ENCODE results near the gene GRAP. TPM values are rescaled to one million over a fixed set of nuclear protein-coding genes. Genes with fewer than 3 reads are reported as not detected.
"Not testable (repeated sequence)": the region's sequence is repeated elsewhere in the genome, so short reads cannot be mapped to it uniquely, and the experiment has no call there.

GRAP gene
- total and polyA plus RNA-seq, 10 of the 15 experiments (the other 5 are each of a cell fraction or from before 2014, with no cell fraction given), result 0.58 to 78.3 (median 36.6) TPM

DNA sequence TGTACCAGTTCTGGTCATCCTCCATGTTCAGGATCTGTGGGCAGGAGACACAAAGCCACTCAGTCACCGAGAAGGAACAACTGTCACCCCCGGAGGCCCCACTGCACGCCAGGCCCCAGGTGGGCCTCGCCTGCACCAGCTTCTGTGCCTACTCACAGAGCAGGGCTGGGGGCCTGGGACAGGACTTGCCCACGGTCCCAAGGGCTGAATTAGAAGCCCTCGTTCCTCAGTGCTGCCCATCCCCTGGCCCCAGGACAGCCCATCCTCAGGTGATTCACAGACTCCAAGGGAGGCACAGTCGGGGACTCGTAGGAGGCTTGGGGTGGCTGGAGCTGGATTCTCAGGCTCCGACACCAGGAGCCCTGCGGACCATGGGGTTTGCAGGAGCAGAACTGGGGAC, 4.9 kb downstream of the GRAP start:
- BruUV-seq (replicated peaks); SMC1A ChIA-PET (ENCODE audit: uncharacterized antibody, unreplicated experiment); H3K27me3 ChIP-seq (replicated peaks in 1 of 2; ENCODE audit: control insufficient read depth in 2 of 2, insufficient read depth in 2 of 2, low read length in 1 of 2); ATAC-seq; RAD21 ChIA-PET (ENCODE audit: unreplicated experiment); H3K79me2 ChIP-seq (ENCODE audit: control insufficient read depth, insufficient read depth, low read length); H3K4me3 ChIP-seq; in situ Hi-C loops (cut with MboI); H3K9me3 ChIP-seq (replicated peaks; ENCODE audit: control insufficient read depth, insufficient read depth, low read length); H3K36me3 ChIP-seq (ENCODE audit: control insufficient read depth in 2 of 2, insufficient read depth in 2 of 2, low read length in 1 of 2); H3K4me1 ChIP-seq (ENCODE audit: control insufficient read depth, insufficient read depth, low read length); intact Hi-C loops (cut with micrococcal nuclease; ENCODE audit: unreplicated experiment); H2AFZ ChIP-seq (ENCODE audit: control insufficient read depth, low read depth, low read length); H3K4me2 ChIP-seq (ENCODE audit: control insufficient read depth, insufficient read depth); FAIRE-seq; H3K9ac ChIP-seq (ENCODE audit: control insufficient read depth, insufficient read depth, low read length); CTCF ChIA-PET; POLR2A ChIA-PET; DNase-seq (ENCODE audit: low read depth, low spot score); H4K20me1 ChIP-seq (ENCODE audit: control insufficient read depth, insufficient read depth): not testable (repeated sequence)
- H3K27ac ChIP-seq (ENCODE audit: control insufficient read depth, insufficient read depth), result peak overlapping the region; percentile 48; the same call in 1 of the 2 replicates
- WGBS (ENCODE audit: insufficient coverage, insufficient replicate concordance, low lambda C conversion rate, missing lambda C conversion rate), result no CpG with 5 or more reads among the region's 10 CpGs

DNA sequence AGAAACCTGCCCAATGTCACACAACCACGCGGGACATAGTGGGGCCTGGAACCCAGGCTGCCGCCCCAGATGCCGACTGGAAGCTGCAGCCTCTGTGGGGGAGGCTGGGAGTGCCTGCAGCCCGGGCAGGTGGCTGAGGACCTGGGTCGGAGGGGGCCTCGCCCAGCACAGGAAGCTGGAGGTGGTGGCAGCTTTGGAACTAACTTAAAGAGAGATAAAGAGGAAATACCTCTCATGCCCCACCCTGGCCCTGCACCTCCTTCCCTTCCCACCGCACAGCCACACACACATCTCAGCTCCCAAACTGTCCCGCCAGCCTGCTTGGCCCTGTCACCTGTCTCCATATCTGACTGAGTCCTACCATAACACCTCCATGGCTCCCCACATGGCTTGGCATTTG, 6.4 kb downstream of the GRAP start:
- H3K79me2 ChIP-seq (ENCODE audit: control insufficient read depth, insufficient read depth, low read length); CTCF ChIA-PET; intact Hi-C loops (cut with micrococcal nuclease; ENCODE audit: unreplicated experiment); H3K4me1 ChIP-seq (ENCODE audit: control insufficient read depth, insufficient read depth, low read length); H3K27ac ChIP-seq (ENCODE audit: control insufficient read depth, insufficient read depth); H4K20me1 ChIP-seq (ENCODE audit: control insufficient read depth, insufficient read depth); H2AFZ ChIP-seq (ENCODE audit: control insufficient read depth, low read depth, low read length); H3K9me3 ChIP-seq (replicated peaks; ENCODE audit: control insufficient read depth, insufficient read depth, low read length); in situ Hi-C loops (cut with MboI); BruUV-seq (replicated peaks); ATAC-seq; H3K4me2 ChIP-seq (ENCODE audit: control insufficient read depth, insufficient read depth); H3K4me3 ChIP-seq; POLR2A ChIA-PET; H3K36me3 ChIP-seq (ENCODE audit: control insufficient read depth in 2 of 2, insufficient read depth in 2 of 2, low read length in 1 of 2); DNase-seq (ENCODE audit: low read depth, low spot score); H3K27me3 ChIP-seq (replicated peaks in 1 of 2; ENCODE audit: control insufficient read depth in 2 of 2, insufficient read depth in 2 of 2, low read length in 1 of 2); H3K9ac ChIP-seq (ENCODE audit: control insufficient read depth, insufficient read depth, low read length); FAIRE-seq; RAD21 ChIA-PET (ENCODE audit: unreplicated experiment); SMC1A ChIA-PET (ENCODE audit: uncharacterized antibody, unreplicated experiment): not testable (repeated sequence)
- WGBS (ENCODE audit: insufficient coverage, insufficient replicate concordance, low lambda C conversion rate, missing lambda C conversion rate), result no CpG with 5 or more reads among the region's 9 CpGs

DNA sequence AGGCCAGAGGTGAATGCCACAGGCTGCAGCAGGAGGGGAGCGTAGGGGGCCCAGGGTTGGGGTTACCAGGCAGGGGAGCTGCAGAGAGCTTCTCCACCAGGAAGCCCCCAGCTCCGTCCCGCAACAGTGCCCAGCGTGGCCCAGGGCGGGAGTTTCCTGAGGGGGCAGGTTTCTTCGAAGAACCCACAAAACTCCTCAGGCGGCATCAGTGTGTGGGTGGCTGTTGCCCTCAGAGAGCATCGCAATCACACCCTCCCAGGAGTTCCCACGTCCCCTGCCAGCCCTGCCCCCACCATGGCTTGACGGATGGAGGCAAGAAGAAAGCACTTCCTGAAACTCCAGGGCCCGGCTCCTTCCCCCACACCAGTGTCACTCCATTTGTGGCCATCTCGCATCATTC, 8.0 kb downstream of the GRAP start:
- in situ Hi-C loops (cut with MboI); BruUV-seq (replicated peaks); H3K36me3 ChIP-seq (ENCODE audit: control insufficient read depth in 2 of 2, insufficient read depth in 2 of 2, low read length in 1 of 2); H4K20me1 ChIP-seq (ENCODE audit: control insufficient read depth, insufficient read depth); POLR2A ChIA-PET; H3K9me3 ChIP-seq (replicated peaks; ENCODE audit: control insufficient read depth, insufficient read depth, low read length); H3K27me3 ChIP-seq (replicated peaks in 1 of 2; ENCODE audit: control insufficient read depth in 2 of 2, insufficient read depth in 2 of 2, low read length in 1 of 2); H2AFZ ChIP-seq (ENCODE audit: control insufficient read depth, low read depth, low read length); H3K9ac ChIP-seq (ENCODE audit: control insufficient read depth, insufficient read depth, low read length); H3K4me3 ChIP-seq; DNase-seq (ENCODE audit: low read depth, low spot score); H3K27ac ChIP-seq (ENCODE audit: control insufficient read depth, insufficient read depth); RAD21 ChIA-PET (ENCODE audit: unreplicated experiment); H3K4me2 ChIP-seq (ENCODE audit: control insufficient read depth, insufficient read depth); SMC1A ChIA-PET (ENCODE audit: uncharacterized antibody, unreplicated experiment); FAIRE-seq; intact Hi-C loops (cut with micrococcal nuclease; ENCODE audit: unreplicated experiment); H3K79me2 ChIP-seq (ENCODE audit: control insufficient read depth, insufficient read depth, low read length); H3K4me1 ChIP-seq (ENCODE audit: control insufficient read depth, insufficient read depth, low read length); CTCF ChIA-PET: not testable (repeated sequence)
- ATAC-seq, result peak; percentile 47
- no CpG with 5 or more reads among the region's 12 CpGs for WGBS (ENCODE audit: insufficient coverage, insufficient replicate concordance, low lambda C conversion rate, missing lambda C conversion rate)

DNA sequence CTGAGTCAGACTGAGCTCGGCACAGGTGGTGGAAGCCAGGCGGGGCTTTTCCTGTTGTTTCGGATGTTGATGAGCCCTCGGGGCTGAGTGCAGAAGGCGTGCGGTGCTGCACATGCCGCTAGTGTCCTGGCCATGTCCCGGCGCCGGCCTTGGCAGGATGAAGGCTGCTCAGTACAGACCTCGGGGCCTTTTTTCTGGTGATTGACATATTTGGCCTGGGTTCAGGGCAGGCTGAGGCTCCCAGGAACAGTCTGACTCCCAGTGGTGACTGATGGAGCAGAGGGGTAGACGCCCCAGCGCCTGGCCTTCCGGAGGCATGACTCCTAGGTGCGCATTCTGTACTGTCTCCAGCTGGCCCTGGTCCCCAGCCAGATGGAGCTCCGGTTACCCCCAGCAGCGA, 8.8 kb downstream of the GRAP start:
- peak; percentile 30 for ATAC-seq
- SMC1A ChIA-PET (ENCODE audit: uncharacterized antibody, unreplicated experiment); CTCF ChIA-PET; POLR2A ChIA-PET; H2AFZ ChIP-seq (ENCODE audit: control insufficient read depth, low read depth, low read length); in situ Hi-C loops (cut with MboI); H3K79me2 ChIP-seq (ENCODE audit: control insufficient read depth, insufficient read depth, low read length); H4K20me1 ChIP-seq (ENCODE audit: control insufficient read depth, insufficient read depth); H3K27ac ChIP-seq (ENCODE audit: control insufficient read depth, insufficient read depth); DNase-seq (ENCODE audit: low read depth, low spot score); H3K36me3 ChIP-seq (ENCODE audit: control insufficient read depth in 2 of 2, insufficient read depth in 2 of 2, low read length in 1 of 2); FAIRE-seq; H3K4me1 ChIP-seq (ENCODE audit: control insufficient read depth, insufficient read depth, low read length); BruUV-seq (replicated peaks); H3K4me3 ChIP-seq; intact Hi-C loops (cut with micrococcal nuclease; ENCODE audit: unreplicated experiment); H3K9me3 ChIP-seq (replicated peaks; ENCODE audit: control insufficient read depth, insufficient read depth, low read length); RAD21 ChIA-PET (ENCODE audit: unreplicated experiment); H3K27me3 ChIP-seq (replicated peaks in 1 of 2; ENCODE audit: control insufficient read depth in 2 of 2, insufficient read depth in 2 of 2, low read length in 1 of 2); H3K4me2 ChIP-seq (ENCODE audit: control insufficient read depth, insufficient read depth); H3K9ac ChIP-seq (ENCODE audit: control insufficient read depth, insufficient read depth, low read length): not testable (repeated sequence)
- no CpG with 5 or more reads among the region's 17 CpGs for WGBS (ENCODE audit: insufficient coverage, insufficient replicate concordance, low lambda C conversion rate, missing lambda C conversion rate)
